C4-2B (cell line): ENCODE results near the gene PSMB8.

Experiments
- H3K27ac ChIP-seq: fragments of 450-650 bp; 2 replicates; pipeline ENCODE4 v1.5.1; 2017
- ZFX ChIP-seq: fragments of 450-650 bp; IDR thresholded peaks from 2 replicates; pipeline ENCODE4 v1.6.1; 2017
- TF ChIP-seq, protein P1 (sequence below): fragments of 450-650 bp; conservative IDR thresholded peaks from 2 replicates; pipeline ENCODE4 v1.5.1; 2017; ENCODE audit warnings: mild to moderate bottlenecking

Gene PSMB8

DNA sequence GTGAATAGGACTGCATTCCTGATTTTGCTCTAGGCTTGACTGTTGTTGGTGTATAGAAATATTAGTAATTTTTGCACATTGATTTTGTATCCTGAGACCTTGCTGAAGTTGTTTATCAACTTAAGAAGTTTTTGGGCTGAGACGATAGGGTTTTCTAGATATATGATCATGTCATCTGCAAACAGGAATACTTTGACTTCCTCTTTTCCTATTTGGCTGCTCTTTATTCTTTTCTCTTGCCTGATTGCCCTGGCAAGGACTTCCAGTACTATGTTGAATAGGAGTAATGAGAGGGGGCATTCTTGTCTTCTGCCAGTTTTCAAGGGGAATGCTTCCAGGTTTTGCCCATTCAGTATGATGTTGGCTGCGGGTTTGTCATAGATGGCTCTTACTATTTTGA, 40.4 kb downstream of the PSMB8 start:
- TF ChIP-seq, protein P1, sequence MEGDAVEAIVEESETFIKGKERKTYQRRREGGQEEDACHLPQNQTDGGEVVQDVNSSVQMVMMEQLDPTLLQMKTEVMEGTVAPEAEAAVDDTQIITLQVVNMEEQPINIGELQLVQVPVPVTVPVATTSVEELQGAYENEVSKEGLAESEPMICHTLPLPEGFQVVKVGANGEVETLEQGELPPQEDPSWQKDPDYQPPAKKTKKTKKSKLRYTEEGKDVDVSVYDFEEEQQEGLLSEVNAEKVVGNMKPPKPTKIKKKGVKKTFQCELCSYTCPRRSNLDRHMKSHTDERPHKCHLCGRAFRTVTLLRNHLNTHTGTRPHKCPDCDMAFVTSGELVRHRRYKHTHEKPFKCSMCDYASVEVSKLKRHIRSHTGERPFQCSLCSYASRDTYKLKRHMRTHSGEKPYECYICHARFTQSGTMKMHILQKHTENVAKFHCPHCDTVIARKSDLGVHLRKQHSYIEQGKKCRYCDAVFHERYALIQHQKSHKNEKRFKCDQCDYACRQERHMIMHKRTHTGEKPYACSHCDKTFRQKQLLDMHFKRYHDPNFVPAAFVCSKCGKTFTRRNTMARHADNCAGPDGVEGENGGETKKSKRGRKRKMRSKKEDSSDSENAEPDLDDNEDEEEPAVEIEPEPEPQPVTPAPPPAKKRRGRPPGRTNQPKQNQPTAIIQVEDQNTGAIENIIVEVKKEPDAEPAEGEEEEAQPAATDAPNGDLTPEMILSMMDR = no peak
- TF ChIP-seq ZFX = no peak
- H3K27ac ChIP-seq = no peak overlapping the region

- TF ChIP-seq, protein P1 = no peak
- TF ChIP-seq ZFX = no peak
- no peak overlapping the region for H3K27ac ChIP-seq
These were observed 44.1 kb downstream of the PSMB8 start for GRCh38 chr6:32799740-32800139.

GRCh38 chr6:32799168-32799567, 44.7 kb downstream of the PSMB8 start:
- TF ChIP-seq ZFX = no peak
- TF ChIP-seq, protein P1 = no peak
- H3K27ac ChIP-seq = no peak overlapping the region

DNA sequence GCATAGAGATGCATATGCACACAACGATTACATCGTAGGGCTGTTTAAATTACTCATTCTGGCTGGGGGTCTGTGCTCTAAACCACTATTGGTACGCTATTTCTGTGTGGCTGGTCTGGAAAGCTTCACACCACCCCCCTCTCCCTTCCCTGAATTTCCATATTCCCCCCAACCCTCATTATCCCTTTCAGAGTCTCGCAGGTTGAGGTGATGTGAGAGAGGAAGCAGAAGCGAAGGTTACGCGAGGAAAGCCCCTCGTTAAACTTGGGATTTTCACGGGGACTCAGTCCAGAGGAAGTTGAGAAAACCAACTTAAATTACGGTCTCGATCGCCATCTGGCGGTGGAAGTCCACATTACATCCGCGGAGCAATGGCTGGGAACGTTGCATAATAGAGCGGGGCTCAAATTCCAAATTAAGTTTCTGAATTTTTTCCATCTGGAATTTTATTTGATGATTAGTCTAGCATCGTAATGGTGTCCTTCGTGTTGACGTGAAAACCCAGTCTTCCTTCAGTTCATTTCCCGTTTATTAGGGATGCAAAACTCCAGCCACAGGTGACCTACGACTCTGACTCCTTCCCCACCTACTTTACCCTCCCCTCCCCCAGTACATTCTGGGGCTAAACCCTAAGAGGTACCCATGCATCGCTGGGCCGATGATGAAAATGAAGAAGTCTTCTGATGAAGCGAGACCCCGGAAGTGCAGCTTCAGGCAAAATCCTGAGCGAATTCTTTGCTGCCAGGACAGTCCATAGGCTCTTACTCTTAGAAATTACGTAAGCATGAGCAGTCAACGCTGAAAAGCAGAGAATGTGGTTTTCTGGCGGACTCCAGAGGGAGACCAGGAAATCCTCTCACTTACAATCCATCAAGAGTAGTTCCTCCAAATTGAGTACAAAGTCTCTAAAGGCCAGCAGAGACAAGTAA, 46.7 kb downstream of the PSMB8 start:
- TF ChIP-seq ZFX = no peak
- TF ChIP-seq, protein P1 = peak; percentile 87
- H3K27ac ChIP-seq = no peak overlapping the region

DNA sequence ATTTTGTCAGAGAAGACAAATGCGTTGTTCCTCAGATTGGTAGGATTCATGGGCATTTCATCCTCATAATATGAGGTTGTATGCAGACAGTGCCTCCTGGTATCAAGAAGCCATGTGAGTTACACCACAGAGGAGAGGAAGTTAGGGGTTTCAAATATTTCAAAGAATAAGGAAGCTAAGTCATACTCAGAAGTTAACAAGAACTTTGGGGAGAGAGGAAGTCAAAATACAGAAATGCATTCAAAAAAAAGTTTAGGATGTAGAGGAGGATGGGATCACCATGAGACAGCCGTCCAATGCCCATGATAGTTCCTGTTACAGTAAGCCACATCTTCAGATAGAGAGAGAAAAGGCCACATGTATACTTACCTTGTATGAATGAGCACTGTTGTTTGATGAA, 49.3 kb downstream of the PSMB8 start:
- no peak for TF ChIP-seq ZFX
- TF ChIP-seq, protein P1 = no peak
- H3K27ac ChIP-seq = no peak overlapping the region

- H3K27ac ChIP-seq = no peak overlapping the region
- TF ChIP-seq, protein P1 = no peak
- no peak for TF ChIP-seq ZFX
These were observed 50.9 kb downstream of the PSMB8 start for GRCh38 chr6:32792901-32793435.
